Loucy (cell line): ENCODE results near the gene TACC2.

ENCODE experiments used
- H2AFZ ChIP-seq: fragments of 200-600 bp; sonication (generic); 2 replicates; pipeline ENCODE4 v1.6.0; 2016; ENCODE audit warnings: antibody characterized with exemption, mild to moderate bottlenecking, low read length, moderate library complexity
- H3F3A ChIP-seq: fragments of 200-600 bp; 2 replicates; pipeline ENCODE4 v1.6.0; 2016; ENCODE audit warnings: antibody characterized with exemption, low read depth, mild to moderate bottlenecking
- H3K27me3 ChIP-seq: fragments of 200-600 bp; sonication (generic); 2 replicates; pipeline ENCODE4 v1.6.1; 2014; ENCODE audit warnings: low read length, mild to moderate bottlenecking; ENCODE audit not compliant: insufficient read depth, poor library complexity, severe bottlenecking
- H3K36me3 ChIP-seq: fragments of 200-600 bp; sonication (generic); 2 replicates; pipeline ENCODE4 v1.6.1; 2016; ENCODE audit warnings: low read length; ENCODE audit not compliant: insufficient read depth
- H3K4me1 ChIP-seq: fragments of 200-600 bp; sonication (generic); 2 replicates; pipeline ENCODE4 v1.5.1; 2014; ENCODE audit warnings: low read length, mild to moderate bottlenecking; ENCODE audit not compliant: insufficient read depth, poor library complexity, severe bottlenecking
- H3K4me2 ChIP-seq: fragments of 200-600 bp; sonication (generic); 2 replicates; pipeline ENCODE4 v1.6.0; 2014; ENCODE audit warnings: antibody characterized with exemption, low read length, low read depth, mild to moderate bottlenecking; ENCODE audit not compliant: poor library complexity, severe bottlenecking
- H3K4me3 ChIP-seq: fragments of 200-600 bp; sonication (generic); 2 replicates; pipeline ENCODE4 v1.5.1; 2014; ENCODE audit warnings: low read length, mild to moderate bottlenecking, mixed read lengths; ENCODE audit not compliant: poor library complexity, severe bottlenecking
- H3K79me2 ChIP-seq: fragments of 200-600 bp; sonication (generic); 2 replicates; pipeline ENCODE4 v1.6.1; 2014; ENCODE audit warnings: low read length; ENCODE audit not compliant: insufficient read depth
- H3K9ac ChIP-seq: fragments of 200-600 bp; sonication (generic); 2 replicates; pipeline ENCODE4 v1.6.0; 2014; ENCODE audit warnings: mild to moderate bottlenecking, low read depth, low read length, moderate library complexity; ENCODE audit not compliant: poor library complexity, severe bottlenecking
- H3K9me2 ChIP-seq: fragments of 200-600 bp; sonication (generic); replicated peaks from 2 replicates; pipeline ENCODE4 v1.6.1; 2016; ENCODE audit warnings: low read depth, low read length, mixed read lengths
- H3K9me3 ChIP-seq: fragments of 200-600 bp; sonication (generic); 2 replicates; pipeline ENCODE4 v1.6.1; 2014; ENCODE audit warnings: mild to moderate bottlenecking, antibody characterized with exemption, low read length, low read depth; ENCODE audit not compliant: insufficient read depth
- H4K20me1 ChIP-seq: fragments of 200-600 bp; sonication (generic); 2 replicates; pipeline ENCODE4 v1.6.0; 2014; ENCODE audit warnings: antibody characterized with exemption, low read length, mild to moderate bottlenecking; ENCODE audit not compliant: insufficient read depth, poor library complexity, severe bottlenecking
- CTCF ChIP-seq: fragments of 200-600 bp; sonication (generic); conservative IDR thresholded peaks from 2 replicates; pipeline ENCODE4 v1.5.1; 2014; ENCODE audit warnings: mild to moderate bottlenecking, antibody characterized with exemption, low read length
- EZH2phosphoT487 ChIP-seq: fragments of 200-600 bp; IDR thresholded peaks from 2 replicates; pipeline ENCODE4 v1.6.1; 2018; ENCODE audit warnings: antibody characterized with exemption, mild to moderate bottlenecking, moderate library complexity, borderline replicate concordance

Gene TACC2

DNA sequence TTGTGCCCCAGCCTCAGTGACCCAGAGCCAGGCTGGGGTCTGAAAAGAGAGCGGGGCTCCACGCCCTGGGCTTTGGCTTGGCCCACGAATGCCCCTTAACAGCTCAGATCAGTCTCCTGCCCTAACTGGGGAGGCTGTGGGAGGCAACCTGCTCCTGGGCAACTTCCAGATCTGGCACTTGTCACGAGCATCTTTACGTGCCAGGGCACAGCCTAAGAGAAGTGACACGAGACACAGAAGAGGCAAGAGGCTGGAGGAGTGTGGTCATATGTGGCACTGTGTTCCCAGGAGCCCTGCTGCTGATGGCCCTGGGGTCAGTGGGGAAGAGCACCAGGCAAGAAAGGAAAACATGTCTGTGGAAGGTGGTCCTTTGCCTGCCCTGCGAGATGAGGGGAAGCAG, 184.4 kb downstream of the TACC2 start:
- Histone ChIP-seq H3F3A (no peaks in the 10 kb centered on the region), H4K20me1 (no peaks in the 10 kb centered on the region), H3K9me2 (no peaks in the 10 kb centered on the region), H2AFZ (no peak overlapping the region), H3K4me1 (no peaks in the 10 kb centered on the region), H3K27me3 (no peaks in the 10 kb centered on the region), H3K4me3 (no peak overlapping the region), H3K9ac (no peak overlapping the region), H3K79me2 (no peaks in the 10 kb centered on the region), H3K9me3 (peaks cover 2% of the 10 kb centered on the region; the same call in 1 of the 2 replicates), H3K36me3 (no peaks in the 10 kb centered on the region), H3K4me2 (no peak overlapping the region)
- TF ChIP-seq EZH2phosphoT487, result no peak
- TF ChIP-seq CTCF, result no peak

DNA sequence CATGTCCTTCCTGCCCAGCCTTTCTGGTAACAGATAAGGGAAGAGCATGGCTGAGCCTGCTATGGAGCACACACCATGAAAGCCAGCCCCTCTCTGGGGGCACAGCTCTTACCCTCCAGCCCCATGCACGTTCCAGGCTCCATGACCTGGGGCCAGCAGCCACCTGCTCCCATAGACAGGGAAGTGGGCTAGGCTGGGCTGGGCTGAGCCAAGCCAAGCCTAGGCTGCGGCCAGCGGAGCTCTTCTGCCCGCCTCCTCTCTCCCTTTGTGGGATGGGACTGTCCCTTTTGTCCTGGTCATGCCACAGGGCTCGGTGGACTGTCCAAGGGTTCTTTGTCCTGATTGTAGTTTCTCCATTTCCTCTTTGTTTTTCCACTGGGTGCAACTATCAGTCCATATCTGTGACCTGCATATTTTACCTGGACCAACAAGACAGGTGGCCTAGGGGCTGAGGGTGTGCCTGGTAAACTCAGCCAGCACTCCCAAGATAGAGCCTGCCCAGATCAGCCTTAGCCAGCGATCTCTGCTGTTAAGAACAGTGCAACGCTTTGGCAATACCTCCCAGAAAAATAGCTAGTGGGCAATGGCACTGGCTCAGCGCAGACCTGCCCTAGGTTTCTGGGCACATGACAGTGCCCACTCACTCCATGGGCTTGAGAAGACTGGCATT, 184.9 kb downstream of the TACC2 start:
- no peaks in the 10 kb centered on the region for H3K79me2 ChIP-seq
- H3F3A ChIP-seq, result no peaks in the 10 kb centered on the region
- no peak overlapping the region for H3K4me3 ChIP-seq
- H4K20me1 ChIP-seq, result no peaks in the 10 kb centered on the region
- H3K9ac ChIP-seq, result no peak overlapping the region
- no peaks in the 10 kb centered on the region for H3K9me2 ChIP-seq
- peaks cover 2% of the 10 kb centered on the region; the same call in 1 of the 2 replicates for H3K9me3 ChIP-seq
- H3K27me3 ChIP-seq, result no peaks in the 10 kb centered on the region
- no peaks in the 10 kb centered on the region for H3K36me3 ChIP-seq
- H3K4me1 ChIP-seq, result no peaks in the 10 kb centered on the region
- TF ChIP-seq EZH2phosphoT487 (no peak), CTCF (no peak)
- no peak overlapping the region for H2AFZ ChIP-seq
- no peak overlapping the region for H3K4me2 ChIP-seq

DNA sequence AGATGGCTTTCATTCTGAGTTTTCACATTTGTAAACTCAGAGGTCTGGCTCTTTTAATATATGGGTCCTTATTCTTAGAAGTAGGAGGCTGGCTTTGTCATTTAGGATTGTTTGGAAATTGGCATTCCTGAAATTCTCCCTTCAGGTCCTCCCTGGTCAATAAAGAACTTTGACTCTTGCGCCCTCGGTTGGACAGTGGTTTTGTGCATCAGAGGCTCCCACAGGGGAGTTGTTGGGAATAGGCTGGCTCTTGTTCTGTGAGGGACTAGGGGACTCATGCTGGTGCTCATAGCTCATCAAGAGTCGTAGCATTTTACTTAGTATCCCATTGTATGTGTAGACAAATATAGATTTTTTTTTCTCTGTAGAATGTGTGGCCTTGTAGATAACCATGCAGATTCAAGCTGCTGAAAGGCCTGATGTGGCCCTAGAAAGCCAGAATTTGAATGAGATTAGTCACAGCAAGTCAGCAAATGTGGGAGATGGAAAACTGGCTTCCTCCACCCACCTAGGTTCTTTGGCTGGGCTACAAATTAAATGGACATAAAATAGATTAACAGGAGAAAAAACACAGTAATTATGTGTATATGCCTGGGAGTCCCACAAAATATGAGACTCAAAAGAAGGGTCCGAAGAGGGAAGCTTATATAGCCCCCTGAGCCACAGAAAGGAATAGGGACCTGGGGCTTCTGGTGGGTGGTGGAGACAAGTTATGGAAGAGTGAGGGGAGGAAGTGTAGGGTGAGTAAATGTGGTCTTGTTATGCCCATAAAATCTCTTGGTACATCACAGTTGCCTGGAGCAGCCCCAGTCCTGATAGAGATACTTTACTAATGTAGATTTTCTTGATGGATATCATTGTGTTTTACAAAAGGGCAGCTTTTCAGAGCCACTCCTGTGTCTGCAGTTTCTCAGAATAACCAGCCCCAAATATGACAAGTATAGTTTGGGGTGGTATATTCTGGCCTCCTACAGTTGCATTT, 187.6 kb downstream of the TACC2 start:
- no peaks in the 10 kb centered on the region for H3K9me3 ChIP-seq
- no peaks in the 10 kb centered on the region for H3K79me2 ChIP-seq
- no peaks in the 10 kb centered on the region for H3F3A ChIP-seq
- H3K9ac ChIP-seq, result no peak overlapping the region
- H3K4me2 ChIP-seq, result no peak overlapping the region
- no peaks in the 10 kb centered on the region for H4K20me1 ChIP-seq
- H3K27me3 ChIP-seq, result no peaks in the 10 kb centered on the region
- TF ChIP-seq CTCF (no peak), EZH2phosphoT487 (no peak)
- no peaks in the 10 kb centered on the region for H3K4me1 ChIP-seq
- no peak overlapping the region for H3K4me3 ChIP-seq
- no peaks in the 10 kb centered on the region for H3K36me3 ChIP-seq
- no peak overlapping the region for H2AFZ ChIP-seq
- no peaks in the 10 kb centered on the region for H3K9me2 ChIP-seq
